IPS-20b (cell line): Measurements from ENCODE around the gene SORT1.

ENCODE experiments used
- H3K27ac ChIP-seq: one replicate; pipeline ENCODE4 v1.5.1; 2013; ENCODE audit warnings: low read length
- H3K27me3 ChIP-seq: 2 replicates; pipeline ENCODE4 v1.6.1; 2013; ENCODE audit warnings: mild to moderate bottlenecking, low read length, inconsistent platforms; ENCODE audit not compliant: insufficient read depth
- H3K36me3 ChIP-seq: 2 replicates; pipeline ENCODE4 v1.6.1; 2013; ENCODE audit warnings: low read depth, mild to moderate bottlenecking, inconsistent platforms, low read length, moderate library complexity; ENCODE audit not compliant: insufficient read depth
- H3K4me1 ChIP-seq: 2 replicates; pipeline ENCODE4 v1.6.1; 2013; ENCODE audit warnings: mild to moderate bottlenecking, control low read depth, inconsistent platforms, low read length, moderate library complexity; ENCODE audit not compliant: insufficient read depth
- H3K4me3 ChIP-seq: 2 replicates; pipeline ENCODE4 v1.5.1; 2013; ENCODE audit warnings: mild to moderate bottlenecking, low read length, inconsistent platforms
- H3K9ac ChIP-seq: 2 replicates; pipeline ENCODE4 v1.6.1; 2013; ENCODE audit warnings: low read depth, mild to moderate bottlenecking, inconsistent platforms, low read length, moderate library complexity
- H3K9me3 ChIP-seq: 2 replicates; pipeline ENCODE4 v1.6.1; 2013; ENCODE audit warnings: mild to moderate bottlenecking, low read depth, low read length, inconsistent platforms; ENCODE audit not compliant: insufficient read depth

The SORT1 gene

DNA sequence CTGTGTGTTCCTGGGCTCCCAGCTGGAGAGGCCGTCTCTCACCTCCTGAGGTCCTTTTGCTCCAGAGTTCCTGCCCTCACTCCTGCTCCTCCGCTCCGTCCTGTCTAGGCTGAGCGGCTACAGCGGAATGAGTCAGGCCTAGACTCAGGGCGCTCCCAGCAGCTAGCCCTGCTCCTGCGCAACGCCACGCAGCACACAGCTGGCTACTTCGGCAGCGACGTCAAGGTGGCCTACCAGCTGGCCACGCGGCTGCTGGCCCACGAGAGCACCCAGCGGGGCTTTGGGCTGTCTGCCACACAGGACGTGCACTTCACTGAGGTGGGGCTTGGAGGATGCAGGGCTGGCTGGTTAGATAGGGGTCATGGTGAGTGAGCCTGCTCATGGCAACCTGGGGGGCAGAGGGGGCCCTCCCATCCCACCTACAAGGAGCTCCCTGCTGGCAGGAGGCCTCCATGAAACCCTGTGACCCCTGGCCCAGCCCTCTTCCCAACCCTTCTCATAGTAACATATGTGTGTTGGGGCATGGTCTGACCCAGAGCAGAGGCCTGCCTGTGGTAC lies 129.9 kb downstream of the SORT1 start:
- H3K9ac ChIP-seq: no peak overlapping the region
- peaks cover 70% of the 10 kb centered on the region for H3K36me3 ChIP-seq

DNA sequence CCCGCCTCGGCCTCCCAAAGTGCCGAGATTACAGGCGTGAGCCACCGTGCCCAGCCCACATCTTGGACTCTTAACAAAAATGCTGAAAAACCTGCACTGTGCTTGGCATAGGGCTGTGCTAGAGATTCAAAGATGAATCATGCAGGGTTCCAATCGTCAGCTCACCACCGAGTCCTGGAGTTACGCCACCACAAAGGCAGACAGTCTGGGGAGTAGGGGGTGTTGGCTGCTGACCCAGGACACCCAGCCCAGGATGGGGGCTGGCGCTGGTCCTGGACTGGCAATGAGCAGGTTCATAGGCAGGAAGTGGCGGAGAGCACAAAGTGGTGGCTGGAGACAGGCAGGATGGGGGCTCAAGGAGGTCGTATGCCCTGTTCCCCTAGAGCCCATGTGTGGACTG lies 130.8 kb downstream of the SORT1 start:
- H3K4me1 ChIP-seq: no peaks in the 10 kb centered on the region
- no peaks in the 10 kb centered on the region for H3K27me3 ChIP-seq
- peaks cover 62% of the 10 kb centered on the region for H3K36me3 ChIP-seq
- H3K27ac ChIP-seq: no peak overlapping the region
- H3K9ac ChIP-seq: no peak overlapping the region
- H3K4me3 ChIP-seq: no peak overlapping the region
- H3K9me3 ChIP-seq: no peaks in the 10 kb centered on the region

More for the DNA sequence above, 129.9 kb downstream of the SORT1 start:
- H3K9me3 ChIP-seq: no peaks in the 10 kb centered on the region
- no peaks in the 10 kb centered on the region for H3K4me1 ChIP-seq
- H3K27ac ChIP-seq: no peak overlapping the region
- H3K4me3 ChIP-seq: no peak overlapping the region
- no peaks in the 10 kb centered on the region for H3K27me3 ChIP-seq

DNA sequence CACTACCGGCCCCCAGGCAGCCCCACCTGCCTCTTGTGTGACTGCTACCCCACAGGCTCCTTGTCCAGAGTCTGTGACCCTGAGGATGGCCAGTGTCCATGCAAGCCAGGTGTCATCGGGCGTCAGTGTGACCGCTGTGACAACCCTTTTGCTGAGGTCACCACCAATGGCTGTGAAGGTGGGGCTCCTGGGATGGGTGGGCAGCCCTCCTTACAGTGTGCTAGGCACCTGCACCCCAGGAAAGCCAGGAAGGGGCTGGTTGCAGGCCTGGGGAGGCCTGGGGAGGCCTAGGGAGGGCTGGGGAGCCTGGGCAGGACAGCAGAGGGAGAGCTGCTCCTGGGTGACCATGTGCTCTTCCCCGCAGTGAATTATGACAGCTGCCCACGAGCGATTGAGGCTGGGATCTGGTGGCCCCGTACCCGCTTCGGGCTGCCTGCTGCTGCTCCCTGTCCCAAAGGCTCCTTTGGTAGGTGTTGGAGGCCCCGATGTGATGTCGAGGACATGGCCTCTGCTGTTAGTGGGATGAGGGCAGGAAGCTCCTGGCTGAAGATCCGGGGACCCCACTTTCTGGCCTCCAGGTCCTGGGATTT lies 131.9 kb downstream of the SORT1 start:
- H3K36me3 ChIP-seq: peaks cover 60% of the 10 kb centered on the region
- H3K9ac ChIP-seq: no peak overlapping the region
- no peak overlapping the region for H3K4me3 ChIP-seq
- H3K27me3 ChIP-seq: no peaks in the 10 kb centered on the region
- H3K27ac ChIP-seq: no peak overlapping the region
- no peaks in the 10 kb centered on the region for H3K4me1 ChIP-seq
- H3K9me3 ChIP-seq: no peaks in the 10 kb centered on the region

DNA sequence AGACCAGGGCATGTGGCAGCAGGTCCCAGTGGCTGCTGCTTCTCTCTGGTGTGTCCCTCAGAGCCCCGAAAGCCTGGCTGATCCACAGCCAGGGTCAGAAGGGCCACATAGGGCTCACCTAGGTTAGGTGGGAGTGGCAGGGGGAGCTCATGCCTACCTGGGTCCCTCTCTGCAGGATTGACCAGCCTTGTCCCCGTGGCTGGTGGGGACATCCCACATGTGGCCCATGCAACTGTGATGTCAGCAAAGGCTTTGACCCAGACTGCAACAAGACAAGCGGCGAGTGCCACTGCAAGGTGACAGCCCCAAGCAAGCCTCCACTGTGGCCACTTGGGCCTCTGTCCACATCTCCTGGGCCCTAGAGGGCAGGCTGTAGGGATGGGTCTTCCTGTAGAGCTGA lies 132.7 kb downstream of the SORT1 start:
- Histone ChIP-seq H3K9me3 (no peaks in the 10 kb centered on the region), H3K27ac (no peak overlapping the region), H3K4me1 (no peaks in the 10 kb centered on the region; the same call in 1 of the 2 replicates), H3K4me3 (no peak overlapping the region), H3K9ac (no peak overlapping the region), H3K36me3 (peaks cover 52% of the 10 kb centered on the region), H3K27me3 (no peaks in the 10 kb centered on the region)

DNA sequence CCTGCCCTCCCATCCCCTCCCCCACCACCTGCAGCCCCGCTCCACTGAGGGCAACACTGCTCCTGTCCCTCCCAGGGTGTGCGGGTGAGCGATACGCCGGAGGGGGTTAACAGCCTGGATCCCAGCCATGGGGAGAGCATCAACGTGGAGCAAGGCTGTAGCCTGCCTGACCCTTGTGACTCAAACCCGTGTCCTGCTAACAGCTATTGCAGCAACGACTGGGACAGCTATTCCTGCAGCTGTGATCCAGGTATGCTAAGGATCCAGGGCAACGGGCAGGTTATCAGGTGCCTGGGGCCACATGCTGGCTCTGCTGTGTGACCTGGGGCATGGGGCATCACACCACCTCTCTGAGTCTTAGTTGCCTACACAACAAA lies 133.4 kb downstream of the SORT1 start:
- no peak overlapping the region for H3K4me3 ChIP-seq
- H3K9me3 ChIP-seq: no peaks in the 10 kb centered on the region
- H3K36me3 ChIP-seq: peaks cover 47% of the 10 kb centered on the region
- no peak overlapping the region for H3K9ac ChIP-seq
- peaks cover 5% of the 10 kb centered on the region; the same call in 1 of the 2 replicates for H3K4me1 ChIP-seq
- no peaks in the 10 kb centered on the region for H3K27me3 ChIP-seq
- H3K27ac ChIP-seq: no peak overlapping the region

DNA sequence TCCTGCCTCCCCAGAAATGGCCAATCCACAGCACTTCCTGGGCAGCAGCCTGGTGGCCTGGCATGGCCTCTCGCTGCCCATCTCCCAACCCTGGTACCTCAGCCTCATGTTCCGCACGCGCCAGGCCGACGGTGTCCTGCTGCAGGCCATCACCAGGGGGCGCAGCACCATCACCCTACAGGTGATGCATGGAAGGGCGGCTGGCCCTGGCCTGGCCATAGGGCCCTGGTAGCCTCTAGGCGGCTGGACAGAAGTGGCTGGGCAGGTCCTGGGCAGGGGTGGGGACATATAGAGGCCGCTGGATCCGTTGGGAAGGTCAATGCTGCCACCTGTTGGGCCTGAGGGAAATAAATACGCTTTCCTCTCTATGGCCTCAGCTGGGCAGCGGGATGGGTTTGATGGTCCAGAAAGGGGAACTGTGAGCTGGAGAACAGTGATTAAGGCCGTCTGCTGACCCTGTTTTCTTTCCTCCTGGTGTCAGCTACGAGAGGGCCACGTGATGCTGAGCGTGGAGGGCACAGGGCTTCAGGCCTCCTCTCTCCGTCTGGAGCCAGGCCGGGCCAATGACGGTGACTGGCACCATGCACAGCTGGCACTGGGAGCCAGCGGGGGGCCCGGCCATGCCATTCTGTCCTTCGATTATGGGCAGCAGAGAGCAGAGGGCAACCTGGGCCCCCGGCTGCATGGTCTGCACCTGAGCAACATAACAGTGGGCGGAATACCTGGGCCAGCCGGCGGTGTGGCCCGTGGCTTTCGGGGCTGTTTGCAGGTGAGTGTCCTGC lies 133.9 kb downstream of the SORT1 start:
- Histone ChIP-seq H3K4me1 (peaks cover 6% of the 10 kb centered on the region; the same call in 1 of the 2 replicates), H3K4me3 (no peak overlapping the region), H3K36me3 (peaks cover 47% of the 10 kb centered on the region), H3K27me3 (no peaks in the 10 kb centered on the region), H3K27ac (no peak overlapping the region), H3K9ac (no peak overlapping the region), H3K9me3 (no peaks in the 10 kb centered on the region)

DNA sequence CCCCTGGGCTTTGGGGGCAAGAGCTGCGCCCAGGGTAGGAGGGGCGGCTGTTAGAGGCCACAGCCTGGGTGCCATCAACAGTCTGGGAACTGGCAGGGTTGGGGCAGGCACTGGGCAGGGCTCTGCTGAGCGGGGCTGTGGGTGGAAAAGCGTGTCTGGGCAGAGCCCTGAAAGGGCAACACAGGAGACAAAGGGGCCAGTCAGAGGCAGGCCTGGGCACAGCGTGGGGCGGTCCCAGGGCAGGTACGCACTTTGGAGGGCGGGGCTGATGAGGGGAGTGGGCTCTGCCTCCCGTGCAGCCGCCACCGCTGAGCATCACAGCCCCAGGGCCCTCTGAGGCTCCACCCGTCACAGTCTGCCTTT lies 134.5 kb downstream of the SORT1 start:
- Histone ChIP-seq H3K4me1 (peaks cover 6% of the 10 kb centered on the region; the same call in 1 of the 2 replicates), H3K27me3 (no peaks in the 10 kb centered on the region), H3K9ac (no peak overlapping the region), H3K27ac (no peak overlapping the region), H3K4me3 (no peak overlapping the region), H3K9me3 (no peaks in the 10 kb centered on the region), H3K36me3 (peaks cover 42% of the 10 kb centered on the region)

DNA sequence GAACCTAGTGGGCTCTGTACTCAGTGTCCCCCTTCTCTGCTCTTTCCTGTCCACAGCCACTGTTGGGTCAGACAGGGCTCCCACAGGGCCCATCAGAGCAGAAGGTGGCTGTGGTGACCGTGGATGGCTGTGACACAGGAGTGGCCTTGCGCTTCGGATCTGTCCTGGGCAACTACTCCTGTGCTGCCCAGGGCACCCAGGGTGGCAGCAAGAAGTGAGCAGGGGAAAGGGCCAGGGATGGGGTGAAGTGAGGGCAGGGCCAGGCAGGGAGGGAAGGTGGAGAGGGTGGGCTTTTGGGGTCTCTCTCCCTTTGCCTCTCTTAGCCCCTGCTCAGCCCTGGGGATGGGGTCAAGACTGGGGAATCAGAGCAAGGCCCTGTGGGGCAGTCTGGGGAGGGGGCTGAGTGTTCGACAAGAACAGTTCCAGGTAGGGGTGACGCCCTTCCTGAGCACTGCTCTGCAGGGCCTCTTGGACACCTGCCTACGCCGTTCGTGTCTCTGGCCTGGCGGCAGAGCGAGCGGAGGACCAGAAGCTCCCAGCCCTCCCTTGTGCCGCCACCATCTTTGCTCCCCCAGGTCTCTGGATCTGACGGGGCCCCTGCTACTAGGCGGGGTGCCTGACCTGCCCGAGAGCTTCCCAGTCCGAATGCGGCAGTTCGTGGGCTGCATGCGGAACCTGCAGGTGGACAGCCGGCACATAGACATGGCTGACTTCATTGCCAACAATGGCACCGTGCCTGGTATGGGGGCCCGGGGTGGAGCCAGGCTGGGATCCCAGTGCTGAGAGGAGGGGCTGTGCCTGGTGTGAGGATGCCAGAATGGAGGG lies 135.3 kb downstream of the SORT1 start:
- H3K36me3 ChIP-seq: peaks cover 39% of the 10 kb centered on the region
- H3K9ac ChIP-seq: no peak overlapping the region
- H3K9me3 ChIP-seq: no peaks in the 10 kb centered on the region
- H3K27me3 ChIP-seq: no peaks in the 10 kb centered on the region
- no peak overlapping the region for H3K4me3 ChIP-seq
- H3K27ac ChIP-seq: no peak overlapping the region
- peaks cover 6% of the 10 kb centered on the region; the same call in 1 of the 2 replicates for H3K4me1 ChIP-seq

DNA sequence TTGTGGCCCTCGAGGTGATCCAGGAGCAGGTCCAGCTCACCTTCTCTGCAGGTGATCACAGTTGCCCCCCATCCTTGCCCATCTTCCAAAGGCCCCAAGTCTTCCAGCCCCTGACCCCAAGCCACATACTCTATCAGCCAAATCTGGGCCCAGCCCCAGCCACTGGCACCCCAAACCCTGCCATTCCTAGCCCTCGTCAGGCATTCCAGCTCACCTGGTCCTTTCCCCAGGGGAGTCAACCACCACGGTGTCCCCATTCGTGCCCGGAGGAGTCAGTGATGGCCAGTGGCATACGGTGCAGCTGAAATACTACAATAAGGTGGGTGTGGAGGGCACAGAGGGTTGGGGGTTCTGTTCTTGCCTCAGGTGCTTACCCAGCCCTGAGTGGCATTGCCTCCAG lies 136.1 kb downstream of the SORT1 start:
- no peak overlapping the region for H3K4me3 ChIP-seq
- H3K36me3 ChIP-seq: peaks cover 36% of the 10 kb centered on the region

DNA sequence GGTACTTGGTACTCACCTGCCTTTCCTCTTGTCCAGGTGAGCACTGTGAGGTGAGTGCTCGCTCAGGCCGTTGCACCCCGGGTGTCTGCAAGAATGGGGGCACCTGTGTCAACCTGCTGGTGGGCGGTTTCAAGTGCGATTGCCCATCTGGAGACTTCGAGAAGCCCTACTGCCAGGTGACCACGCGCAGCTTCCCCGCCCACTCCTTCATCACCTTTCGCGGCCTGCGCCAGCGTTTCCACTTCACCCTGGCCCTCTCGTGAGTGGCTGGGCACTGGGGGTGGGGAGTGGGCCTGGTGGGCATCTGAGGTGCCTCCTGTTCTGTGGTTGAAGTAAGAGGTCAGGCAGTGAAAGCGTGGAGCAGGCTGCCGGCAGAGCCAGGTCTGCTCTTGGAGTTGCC lies 136.7 kb downstream of the SORT1 start:
- Histone ChIP-seq H3K4me1 (peaks cover 6% of the 10 kb centered on the region; the same call in 1 of the 2 replicates), H3K27ac (no peak overlapping the region), H3K9me3 (no peaks in the 10 kb centered on the region), H3K27me3 (no peaks in the 10 kb centered on the region), H3K36me3 (peaks cover 34% of the 10 kb centered on the region), H3K4me3 (no peak overlapping the region), H3K9ac (no peak overlapping the region)

More for the DNA sequence above, 136.1 kb downstream of the SORT1 start:
- H3K27me3 ChIP-seq: no peaks in the 10 kb centered on the region
- H3K4me1 ChIP-seq: peaks cover 6% of the 10 kb centered on the region; the same call in 1 of the 2 replicates
- H3K9me3 ChIP-seq: no peaks in the 10 kb centered on the region
- no peak overlapping the region for H3K27ac ChIP-seq
- no peak overlapping the region for H3K9ac ChIP-seq

DNA sequence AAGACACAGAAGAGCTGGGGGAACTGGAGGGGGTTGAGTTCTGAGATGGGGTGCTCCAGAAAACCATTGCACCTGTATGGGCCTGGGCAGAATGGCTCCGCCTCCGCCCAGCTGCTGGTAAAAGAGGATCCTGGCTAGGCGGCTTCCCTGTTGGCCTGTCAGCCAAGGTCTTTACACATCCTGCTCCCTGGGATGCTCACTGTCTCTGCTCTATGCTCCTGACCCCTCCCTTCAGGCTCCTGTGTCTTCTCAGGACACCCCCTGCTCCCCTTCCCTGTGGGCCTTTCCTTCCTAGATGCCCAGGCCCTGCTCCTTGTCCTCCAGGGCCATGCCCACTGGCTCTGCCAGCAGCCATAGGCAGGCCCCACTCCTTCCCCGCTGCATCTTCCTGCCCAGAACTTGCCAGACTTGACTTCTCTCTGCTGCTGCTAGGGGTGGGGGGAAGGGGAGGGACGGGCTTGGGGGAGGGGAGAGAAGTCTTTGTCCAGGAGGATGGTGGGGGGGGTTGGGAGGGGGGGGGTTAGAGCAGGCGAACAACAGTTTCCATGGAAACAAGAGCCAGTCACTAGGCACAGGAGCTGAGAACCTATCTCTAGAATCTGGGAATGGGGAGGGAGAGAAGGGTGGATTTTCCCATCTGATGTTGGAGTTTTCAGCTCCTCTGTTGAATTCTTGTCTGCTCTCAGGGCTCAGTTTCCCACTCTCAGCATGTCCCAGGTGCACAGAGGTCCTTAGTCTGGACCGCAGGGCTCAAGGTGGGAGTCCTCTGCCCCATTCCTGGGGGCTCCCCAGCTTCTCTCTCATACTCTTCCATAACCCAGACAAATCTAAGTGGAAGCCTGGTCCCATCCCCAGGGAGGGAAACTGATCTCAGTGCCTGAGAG lies 137.8 kb downstream of the SORT1 start:
- Histone ChIP-seq H3K27me3 (no peaks in the 10 kb centered on the region), H3K36me3 (peaks cover 23% of the 10 kb centered on the region), H3K27ac (no peak overlapping the region), H3K4me3 (peak overlapping the region; percentile 26; the same call in 1 of the 2 replicates), H3K9ac (peak overlapping the region; percentile 63; the same call in 1 of the 2 replicates), H3K9me3 (no peaks in the 10 kb centered on the region), H3K4me1 (peaks cover 11% of the 10 kb centered on the region; the same call in 1 of the 2 replicates)
